Measurements from ENCODE around the gene TESMIN. TPM values are rescaled to one million over a fixed set of nuclear protein-coding genes. Genes with fewer than 3 reads are reported as not detected.

The TESMIN gene
- total and polyA plus RNA-seq, 2 experiments from 2014 or later: 1.1 TPM; not detected in 1

DNA sequence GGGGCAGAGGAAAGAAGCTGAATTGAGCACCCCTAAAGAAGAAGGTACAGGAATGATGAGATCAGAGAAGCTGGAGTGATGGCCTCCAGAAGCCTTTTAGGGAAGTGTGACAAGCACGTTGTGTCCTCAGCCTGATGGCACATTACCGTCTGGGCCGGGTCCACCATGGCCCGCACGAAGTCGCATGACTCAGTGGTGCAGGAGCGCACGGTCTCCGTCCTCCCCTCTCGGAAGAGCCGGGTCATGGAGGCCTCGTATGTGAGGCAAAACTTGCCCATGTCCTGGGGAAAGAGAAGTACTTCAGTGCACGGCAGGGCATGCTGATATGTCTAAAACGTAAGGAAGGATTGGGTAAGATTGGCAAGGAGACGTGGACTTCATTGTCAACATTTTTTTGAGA, 11.2 kb upstream of the TESMIN start:
- TF ChIP-seq EZH2 (IDR thresholded peaks at IDR 0.05; ENCODE audit: insufficient read depth, poor library complexity, severe bottlenecking) (no peak), EZH2phosphoT487 (IDR thresholded peaks at IDR 0.05; ENCODE audit: insufficient read depth, low read depth) (no peak)

DNA sequence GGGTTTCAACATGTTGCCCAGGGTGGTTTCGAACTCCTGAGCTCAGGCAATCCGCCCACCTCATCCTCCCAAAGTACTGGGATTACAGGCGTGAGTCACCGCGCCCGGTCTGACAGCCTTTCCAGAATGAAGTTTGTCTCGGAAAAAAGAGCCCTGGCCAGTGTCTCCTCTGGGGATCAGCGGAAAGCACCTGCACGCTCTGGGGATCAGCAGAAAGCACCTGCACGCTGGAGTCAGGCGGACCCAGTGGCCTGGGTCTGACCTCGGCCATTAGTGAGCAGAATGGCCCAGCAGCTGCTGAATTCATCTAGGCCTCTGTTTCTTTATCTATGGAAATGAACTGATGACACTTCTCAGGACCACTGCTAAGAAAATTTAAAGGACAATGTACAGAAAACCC, 10.5 kb upstream of the TESMIN start:
- no peak overlapping the region for H3K27ac ChIP-seq
- TF ChIP-seq EZH2 (IDR thresholded peaks at IDR 0.05; ENCODE audit: insufficient read depth, poor library complexity, severe bottlenecking) (no peak), EZH2phosphoT487 (IDR thresholded peaks at IDR 0.05; ENCODE audit: insufficient read depth, low read depth) (no peak)
- H3K9me3 ChIP-seq (ENCODE audit: low read depth): no peaks in the 10 kb centered on the region
- H3K4me1 ChIP-seq (ENCODE audit: insufficient read depth): no peaks in the 10 kb centered on the region
- in situ Hi-C loops (cut with MboI): no loop called here
- no peak overlapping the region for H2AFZ ChIP-seq
- H3K9ac ChIP-seq: no peak overlapping the region
- H3K4me3 ChIP-seq: no peak overlapping the region
- H3K27me3 ChIP-seq (replicated peaks; ENCODE audit: insufficient read depth): no peaks in the 10 kb centered on the region
- H3F3A ChIP-seq (ENCODE audit: insufficient read depth): no peaks in the 10 kb centered on the region
- no peak for DNase-seq
- H3K9me2 ChIP-seq (ENCODE audit: insufficient read depth): no peaks in the 10 kb centered on the region
- peaks cover 23% of the 10 kb centered on the region; the same call in 1 of the 2 replicates for H3K36me3 ChIP-seq (ENCODE audit: low read depth)
- H3K4me2 ChIP-seq (ENCODE audit: unreplicated experiment): no peak overlapping the region
- H3K79me2 ChIP-seq (ENCODE audit: insufficient read depth): no peaks in the 10 kb centered on the region
- H4K20me1 ChIP-seq (ENCODE audit: insufficient read depth): no peaks in the 10 kb centered on the region
- WGBS, 2 experiments (ENCODE audit: low coverage in 1 of 2, low lambda C conversion rate in 2 of 2, missing lambda C conversion rate in 2 of 2): 80 to 85% methylated on average over 12 of the region's 12 CpGs

More for the DNA sequence above, 11.2 kb upstream of the TESMIN start:
- Histone ChIP-seq H3K36me3 (ENCODE audit: low read depth) (peaks cover 17% of the 10 kb centered on the region; the same call in 1 of the 2 replicates), H3K9ac (no peak overlapping the region), H3K4me1 (ENCODE audit: insufficient read depth) (no peaks in the 10 kb centered on the region), H3K27ac (no peak overlapping the region), H3K9me3 (ENCODE audit: low read depth) (no peaks in the 10 kb centered on the region), H3F3A (ENCODE audit: insufficient read depth) (no peaks in the 10 kb centered on the region), H2AFZ (no peak overlapping the region), H3K4me2 (ENCODE audit: unreplicated experiment) (no peak overlapping the region), H4K20me1 (ENCODE audit: insufficient read depth) (no peaks in the 10 kb centered on the region), H3K27me3 (replicated peaks; ENCODE audit: insufficient read depth) (no peaks in the 10 kb centered on the region), H3K79me2 (ENCODE audit: insufficient read depth) (no peaks in the 10 kb centered on the region), H3K4me3 (no peak overlapping the region), H3K9me2 (ENCODE audit: insufficient read depth) (no peaks in the 10 kb centered on the region)
- in situ Hi-C loops (cut with MboI): no loop called here
- WGBS, 2 experiments (ENCODE audit: low coverage in 1 of 2, low lambda C conversion rate in 2 of 2, missing lambda C conversion rate in 2 of 2): 86 to 90% methylated on average over 14 to 15 of the region's 15 CpGs
- DNase-seq: no peak

- Histone ChIP-seq H2AFZ (no peak overlapping the region), H3K4me3 (no peak overlapping the region), H3K79me2 (ENCODE audit: insufficient read depth) (no peaks in the 10 kb centered on the region), H3K9me3 (ENCODE audit: low read depth) (no peaks in the 10 kb centered on the region), H3F3A (ENCODE audit: insufficient read depth) (0 out of 2 replicates have a peak, but pooled peaks cover 2% of the 10 kb centered on the region), H3K4me2 (ENCODE audit: unreplicated experiment) (no peak overlapping the region), H3K36me3 (ENCODE audit: low read depth) (peaks cover 23% of the 10 kb centered on the region; the same call in 1 of the 2 replicates), H3K4me1 (ENCODE audit: insufficient read depth) (no peaks in the 10 kb centered on the region), H3K9ac (no peak overlapping the region), H3K27ac (no peak overlapping the region), H3K27me3 (replicated peaks; ENCODE audit: insufficient read depth) (no peaks in the 10 kb centered on the region), H3K9me2 (ENCODE audit: insufficient read depth) (no peaks in the 10 kb centered on the region), H4K20me1 (ENCODE audit: insufficient read depth) (no peaks in the 10 kb centered on the region)
- in situ Hi-C loops (cut with MboI): no loop called here
- 92 to 96% methylated on average over 14 to 15 of the region's 15 CpGs for WGBS, 2 experiments (ENCODE audit: low coverage in 1 of 2, low lambda C conversion rate in 2 of 2, missing lambda C conversion rate in 2 of 2)
- DNase-seq: no peak
- TF ChIP-seq EZH2phosphoT487 (IDR thresholded peaks at IDR 0.05; ENCODE audit: insufficient read depth, low read depth) (no peak), EZH2 (IDR thresholded peaks at IDR 0.05; ENCODE audit: insufficient read depth, poor library complexity, severe bottlenecking) (no peak)
Observed at GRCh38 chr11:68759991-68760390, 8.7 kb upstream of the TESMIN start.

DNA sequence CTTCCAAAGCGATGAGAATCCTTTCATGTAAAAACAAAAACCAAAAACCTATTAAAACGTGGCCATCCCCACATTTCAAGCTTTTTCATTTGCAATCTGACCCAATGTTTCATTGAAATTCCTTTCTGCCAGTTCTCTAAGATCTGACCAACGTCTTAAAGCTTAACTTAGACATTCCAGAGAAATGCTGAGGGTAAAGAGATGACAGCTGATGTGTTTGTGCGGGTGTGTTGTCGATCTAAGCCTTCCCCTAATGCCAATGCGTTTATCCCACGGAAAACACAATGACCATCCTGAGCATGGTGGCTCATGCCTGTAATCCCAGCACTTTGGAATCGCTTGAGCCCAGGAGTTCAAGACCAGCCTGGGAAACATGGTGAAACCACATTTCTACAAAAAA, 6.4 kb upstream of the TESMIN start:
- H3F3A ChIP-seq (ENCODE audit: insufficient read depth): 0 out of 2 replicates have a peak, but pooled peaks cover 13% of the 10 kb centered on the region
- peaks cover 23% of the 10 kb centered on the region; the same call in 1 of the 2 replicates for H3K36me3 ChIP-seq (ENCODE audit: low read depth)
- in situ Hi-C loops (cut with MboI): no loop called here
- H3K9me3 ChIP-seq (ENCODE audit: low read depth): no peaks in the 10 kb centered on the region
- no peaks in the 10 kb centered on the region for H3K27me3 ChIP-seq (replicated peaks; ENCODE audit: insufficient read depth)
- no peak overlapping the region for H3K4me2 ChIP-seq (ENCODE audit: unreplicated experiment)
- no peak overlapping the region for H3K9ac ChIP-seq
- WGBS, 2 experiments (ENCODE audit: low coverage in 1 of 2, low lambda C conversion rate in 2 of 2, missing lambda C conversion rate in 2 of 2): 93 to 94% methylated on average over 8 of the region's 8 CpGs
- H2AFZ ChIP-seq: no peak overlapping the region
- no peak for DNase-seq
- H3K9me2 ChIP-seq (ENCODE audit: insufficient read depth): no peaks in the 10 kb centered on the region
- H3K4me3 ChIP-seq: no peak overlapping the region
- H4K20me1 ChIP-seq (ENCODE audit: insufficient read depth): no peaks in the 10 kb centered on the region
- no peak for TF ChIP-seq EZH2phosphoT487 (IDR thresholded peaks at IDR 0.05; ENCODE audit: insufficient read depth, low read depth)
- no peak for TF ChIP-seq EZH2 (IDR thresholded peaks at IDR 0.05; ENCODE audit: insufficient read depth, poor library complexity, severe bottlenecking)
- no peaks in the 10 kb centered on the region for H3K79me2 ChIP-seq (ENCODE audit: insufficient read depth)
- no peak overlapping the region for H3K27ac ChIP-seq
- H3K4me1 ChIP-seq (ENCODE audit: insufficient read depth): no peaks in the 10 kb centered on the region

Data from GM23248 (cell line).